T-helper 2 cell (primary cell): Measurements from ENCODE around the gene CD300LD.
"Not testable (repeated sequence)": the region's sequence is repeated elsewhere in the genome, so short reads cannot be mapped to it uniquely, and the experiment has no call there.

Experiments
- DNase-seq, 5 experiments: peaks; one replicate each; pipeline versions ENCODE4 v3.0.0 to v3.0.0-alpha.2; 2012 to 2022

The CD300LD gene

DNA sequence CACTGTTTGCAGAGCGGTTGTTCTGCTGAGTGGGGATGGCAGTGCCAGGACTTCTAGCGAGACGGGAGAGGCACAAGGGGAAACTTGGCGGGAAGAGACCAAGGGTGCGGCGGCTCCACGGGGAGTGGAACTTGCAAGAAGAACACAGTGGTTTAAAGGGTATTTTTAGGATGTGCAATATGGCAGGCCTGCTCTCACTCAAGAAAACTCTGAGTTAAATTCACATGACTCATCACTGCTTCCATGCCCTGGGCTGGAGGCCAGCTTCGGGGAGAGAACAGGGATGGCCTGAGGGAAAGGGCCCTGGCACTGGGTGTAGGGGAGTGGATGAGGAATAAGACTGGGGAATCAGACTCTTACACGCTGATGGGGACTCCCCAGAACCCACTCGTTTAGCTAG lies 13.3 kb upstream of the CD300LD start:
- no peak for DNase-seq

DNA sequence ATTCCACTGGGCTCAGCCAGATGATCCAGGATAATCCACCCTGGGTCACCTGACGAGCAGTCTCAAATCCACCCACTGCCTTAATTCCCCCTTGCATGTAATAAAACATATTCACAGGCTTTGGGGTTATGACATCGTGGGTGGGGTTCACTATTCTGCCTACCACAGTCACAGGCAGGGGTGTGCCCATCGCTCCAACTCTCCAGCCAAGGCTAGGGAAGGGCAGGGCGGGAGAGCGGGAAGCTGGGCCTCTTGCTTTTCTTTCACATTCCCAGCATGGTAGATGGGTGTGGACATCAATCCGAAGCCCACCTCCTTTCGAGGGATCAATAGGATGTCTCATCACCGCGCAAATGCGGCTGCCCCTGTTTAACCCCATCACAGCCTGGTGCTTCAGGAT lies 12.7 kb upstream of the CD300LD start:
- DNase-seq, result no peak

DNA sequence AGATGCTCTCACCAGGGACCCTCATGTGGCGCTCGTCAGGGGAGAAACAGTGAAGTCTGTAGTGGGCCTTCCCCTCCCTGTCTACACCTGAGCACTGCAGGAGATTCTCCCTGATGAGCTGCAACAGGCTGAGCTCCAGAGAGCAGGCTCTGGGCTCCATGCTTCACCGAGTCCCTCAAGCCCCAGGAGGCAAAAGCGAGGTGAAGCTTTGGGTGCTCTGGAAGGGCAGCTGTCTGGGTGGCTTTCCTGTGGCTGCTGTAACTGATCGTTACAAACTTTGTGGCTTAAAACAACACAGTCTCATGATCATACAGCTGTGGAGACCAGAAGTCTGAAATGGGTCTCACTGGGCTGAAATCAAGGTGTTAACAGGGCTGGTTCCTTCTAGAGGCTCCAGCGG lies 12.1 kb upstream of the CD300LD start:
- DNase-seq, result no peak

DNA sequence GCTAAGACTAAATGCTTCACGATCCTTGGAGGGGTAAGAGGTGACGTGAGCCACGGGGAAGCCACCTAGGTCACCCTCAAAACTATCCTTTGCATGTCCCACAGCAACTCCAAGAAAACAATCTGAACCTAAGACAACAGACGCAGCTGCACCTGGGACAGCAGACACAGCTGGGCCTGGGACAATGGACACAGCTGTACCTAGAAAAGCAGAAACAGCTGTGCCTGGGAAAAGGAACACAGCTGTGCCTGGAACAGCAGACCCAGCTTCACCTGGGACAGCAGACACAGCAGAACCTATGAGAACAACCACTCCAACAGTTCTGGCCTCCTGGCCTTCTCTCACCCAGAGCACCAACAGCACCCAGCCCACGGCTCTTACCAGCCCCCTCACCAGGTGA lies 11.7 kb upstream of the CD300LD start:
- DNase-seq, result no peak

DNA sequence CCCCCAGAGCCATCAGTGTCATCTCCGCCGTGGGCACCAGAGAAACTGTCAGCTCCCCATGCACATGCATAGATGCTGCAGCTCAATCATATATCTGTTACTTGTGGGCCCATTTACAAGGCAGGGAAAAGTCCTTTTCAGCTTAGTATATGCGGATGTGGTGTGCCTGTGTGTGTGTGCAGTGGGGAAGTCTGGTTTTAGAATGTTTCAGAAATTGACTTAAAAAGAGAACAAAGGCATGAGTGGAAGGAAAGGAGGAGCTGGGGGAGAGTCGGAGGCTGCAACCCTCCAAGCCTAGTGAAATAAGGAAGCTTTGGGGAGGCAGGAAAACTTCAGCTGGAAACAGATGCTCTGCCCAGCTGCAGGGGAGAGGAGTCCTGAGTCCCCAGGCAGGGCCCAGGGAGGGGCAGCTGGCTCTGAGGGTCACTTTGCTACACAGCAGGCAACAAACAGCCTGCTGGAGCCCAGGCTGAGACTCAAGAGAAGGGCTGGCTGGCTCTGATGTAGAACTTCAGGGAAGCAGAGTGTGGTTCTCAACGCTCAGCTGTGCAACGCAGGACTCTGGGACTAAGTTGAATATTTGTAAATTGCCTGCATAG lies 11.1 kb upstream of the CD300LD start:
- DNase-seq, result peak in 1 of 5 experiments; percentile 26

DNA sequence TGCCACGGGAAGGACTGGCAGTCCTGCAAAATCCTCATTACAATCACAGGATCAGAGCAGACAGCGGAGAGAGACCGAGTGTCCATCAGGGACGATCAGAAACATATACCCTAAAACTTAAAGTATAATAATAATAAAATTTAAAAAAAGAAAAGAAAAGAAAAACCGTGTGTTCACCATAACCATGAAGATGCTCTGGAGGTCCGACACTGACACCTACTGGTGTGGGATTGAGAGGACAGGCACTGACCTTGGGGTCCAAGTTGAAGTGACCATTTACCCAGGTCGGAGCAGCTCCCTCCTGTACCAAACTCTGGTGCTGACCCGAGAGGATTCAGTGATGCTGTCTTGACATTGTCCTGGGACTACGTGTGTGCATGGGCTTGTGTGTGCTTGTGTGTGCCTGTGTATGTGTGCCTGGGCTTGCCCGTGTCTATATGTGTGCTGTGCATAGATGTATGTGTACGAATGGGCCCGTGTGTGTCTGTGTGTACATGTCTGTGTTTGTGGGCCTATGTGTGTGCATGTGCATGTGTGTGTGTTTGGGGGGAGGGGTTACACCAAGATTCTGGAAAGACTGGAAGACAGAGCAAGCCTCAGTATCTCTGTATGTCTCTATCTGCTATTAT lies 10.0 kb upstream of the CD300LD start:
- DNase-seq, result peak in 1 of 5 experiments; percentile 16

DNA sequence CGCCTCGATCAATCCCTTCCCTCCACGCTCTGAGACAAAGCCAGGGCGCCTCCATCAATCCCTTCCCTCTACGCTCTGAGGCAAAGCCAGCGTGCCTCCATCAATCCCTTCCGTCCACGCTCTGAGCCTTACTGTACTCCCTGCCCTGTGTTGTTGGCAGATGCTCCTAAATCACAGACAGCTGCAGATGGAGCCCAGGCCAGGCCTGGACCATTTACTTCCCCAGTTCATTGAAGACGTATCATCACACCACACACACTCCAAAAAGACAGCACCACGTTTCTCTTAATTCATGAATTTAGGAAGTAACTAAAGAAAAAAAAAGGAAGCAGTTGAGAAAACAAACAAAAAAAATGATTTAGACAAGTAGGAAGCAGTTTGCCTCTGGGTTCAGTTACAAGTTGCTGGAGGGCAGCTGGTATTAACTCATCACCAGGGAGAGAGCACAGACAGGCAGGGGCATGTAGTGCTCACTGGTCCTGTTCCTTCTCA lies 7.4 kb upstream of the CD300LD start:
- no peak for DNase-seq

DNA sequence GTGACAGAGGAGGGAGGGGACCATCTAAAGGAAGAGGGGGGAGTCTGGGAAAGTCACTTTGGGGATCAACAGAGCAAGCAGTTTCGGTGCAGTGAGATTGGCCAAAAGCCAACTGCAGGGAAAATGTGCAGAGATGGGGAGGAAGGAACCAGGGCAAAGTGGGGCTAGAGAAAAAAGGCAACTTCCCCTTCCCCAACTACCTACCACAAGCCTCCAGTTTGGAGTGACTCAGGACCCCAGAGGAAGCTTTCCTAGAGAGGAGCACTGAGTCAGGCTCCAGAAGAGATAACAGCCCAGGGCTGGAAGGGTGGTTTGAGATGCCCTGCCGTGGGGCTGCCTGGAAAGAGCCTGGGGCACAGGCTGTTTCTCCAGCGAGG lies 6.9 kb upstream of the CD300LD start:
- DNase-seq, result no peak

DNA sequence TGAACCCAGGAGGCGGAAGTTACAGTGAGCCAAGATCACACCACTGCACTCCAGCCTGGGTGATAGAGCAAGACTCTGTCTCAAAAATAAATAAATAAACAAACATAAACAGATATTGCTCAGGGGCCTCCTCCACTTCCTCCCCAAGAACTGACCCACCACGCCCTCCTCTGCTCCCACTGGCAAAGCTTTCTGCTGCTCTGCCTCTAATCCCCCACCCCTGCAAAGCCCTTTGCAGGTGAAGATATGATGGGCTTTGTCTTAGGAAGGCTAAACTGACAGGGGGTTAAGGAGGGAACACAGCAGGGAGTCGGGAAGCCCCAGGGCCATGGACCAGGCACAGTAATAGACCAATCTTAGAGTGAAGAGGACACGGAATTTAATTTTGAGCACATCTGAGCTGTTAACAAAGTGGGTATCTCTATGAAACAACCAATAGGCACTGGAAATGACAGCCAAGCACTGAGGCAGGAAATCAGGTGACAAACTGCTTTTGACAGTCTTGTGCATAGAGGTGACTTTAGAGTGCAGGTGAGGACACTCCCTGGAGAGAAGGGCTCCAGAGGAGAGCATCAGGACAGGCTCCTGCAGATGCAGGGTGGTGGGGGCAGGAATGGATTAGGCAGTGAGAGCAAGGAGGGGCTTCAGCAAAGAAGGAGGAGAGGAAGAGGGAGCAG lies 6.4 kb upstream of the CD300LD start:
- no peak for DNase-seq

DNA sequence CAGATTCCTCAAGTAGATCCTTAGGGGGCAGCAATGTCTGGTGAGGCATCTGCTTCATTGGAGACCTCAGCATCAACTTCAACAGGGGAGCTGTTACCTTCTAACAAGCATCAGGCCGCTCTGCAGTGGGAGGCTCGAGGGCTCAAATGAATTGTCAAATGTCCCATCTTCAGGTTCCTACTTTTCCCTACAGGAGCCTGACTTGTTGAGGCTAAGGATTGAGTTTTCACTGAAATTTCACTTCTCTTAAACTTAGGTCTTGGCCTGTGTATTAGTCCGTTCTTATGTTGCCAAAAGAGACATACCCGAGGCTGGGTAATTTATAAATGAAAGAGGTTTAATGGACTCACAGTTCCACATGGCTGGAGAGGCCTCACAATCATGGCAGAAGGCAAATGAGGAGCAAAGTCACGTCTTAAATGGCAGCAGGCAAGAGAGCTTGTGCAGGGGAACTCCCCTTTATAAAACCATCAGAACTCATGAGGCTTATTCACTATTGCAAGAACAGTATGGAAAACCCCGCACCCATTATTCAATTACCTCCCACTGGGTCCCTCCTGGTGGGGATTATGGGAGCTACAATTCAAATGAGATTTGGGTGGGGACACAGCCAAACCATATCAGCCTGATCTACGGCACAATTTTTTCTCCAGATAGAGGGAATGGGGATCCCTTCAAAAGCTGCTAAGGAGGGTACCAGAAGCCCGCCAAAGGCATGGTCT lies 5.1 kb upstream of the CD300LD start:
- DNase-seq, result no peak

DNA sequence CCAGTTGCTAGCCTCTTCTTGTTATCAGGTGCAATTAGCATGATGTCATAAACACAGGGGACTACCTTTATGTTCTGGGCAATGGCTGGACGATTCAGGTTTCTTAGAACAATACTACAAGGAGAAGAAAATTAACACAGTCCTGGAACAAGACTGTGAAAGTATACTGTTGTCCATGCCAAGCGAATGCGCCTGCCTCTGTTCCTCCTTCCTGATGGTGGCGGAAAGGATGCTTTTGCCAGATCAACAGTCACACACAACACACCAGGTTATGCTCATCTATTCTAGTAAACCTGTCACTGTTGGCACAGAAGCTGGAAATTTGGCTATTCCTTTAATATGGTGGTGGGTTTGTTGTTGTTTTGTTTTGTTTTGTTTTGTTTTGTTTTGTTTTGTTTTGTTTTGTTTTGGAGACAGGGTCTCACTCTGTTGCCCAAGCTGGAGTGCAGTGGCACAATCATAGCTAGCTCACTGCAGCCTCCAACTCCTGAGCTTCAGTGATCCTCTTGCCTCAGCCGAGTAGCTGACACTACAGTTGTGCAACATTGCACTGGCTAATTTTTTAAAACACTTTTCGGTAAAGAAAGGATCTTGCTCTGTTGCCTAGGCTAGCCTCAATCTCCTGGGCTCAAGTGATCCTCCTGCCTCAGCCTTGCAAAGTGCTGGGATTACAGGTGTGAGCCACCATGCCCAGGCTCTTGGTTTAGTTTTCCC lies 3.1 kb upstream of the CD300LD start:
- no peak for DNase-seq

DNA sequence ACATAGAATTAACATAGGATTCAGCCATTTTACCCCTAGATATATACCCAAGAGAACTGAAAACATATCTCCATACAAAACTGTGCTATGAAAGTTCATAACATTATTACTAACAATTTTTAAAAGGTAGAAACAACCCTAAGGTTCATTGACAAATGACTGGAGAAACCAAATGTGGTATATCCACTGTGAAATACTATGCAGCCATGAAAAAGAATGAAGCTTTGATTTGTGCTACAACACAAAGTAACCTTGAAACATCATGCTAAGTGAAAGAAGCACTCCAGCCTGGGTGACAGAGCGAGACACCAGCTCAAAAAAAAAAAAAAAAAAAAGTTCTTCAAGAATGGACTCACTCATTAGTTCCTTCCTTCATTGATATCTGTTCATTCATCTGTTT lies 580 bp downstream of the CD300LD start:
- no peak for DNase-seq

DNA sequence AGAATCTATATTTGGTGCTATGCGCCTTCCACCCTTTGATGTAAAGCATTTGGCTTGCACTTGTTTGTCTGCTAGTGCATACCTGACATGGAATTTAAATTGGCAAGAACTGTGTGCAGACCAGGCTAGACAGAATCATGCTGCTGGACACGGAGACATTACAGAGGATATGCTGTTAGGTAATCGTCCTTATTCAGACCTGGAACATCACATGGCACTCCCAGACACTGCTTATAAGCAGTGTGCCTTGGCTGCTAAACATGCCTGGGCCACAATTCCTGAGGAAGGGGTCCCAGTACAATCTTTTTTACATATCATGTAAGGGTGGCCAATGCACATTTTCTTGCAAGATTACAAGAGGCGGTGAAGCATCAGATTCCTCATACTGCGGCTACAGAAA lies 6.4 kb downstream of the CD300LD start:
- no peak for DNase-seq

DNA sequence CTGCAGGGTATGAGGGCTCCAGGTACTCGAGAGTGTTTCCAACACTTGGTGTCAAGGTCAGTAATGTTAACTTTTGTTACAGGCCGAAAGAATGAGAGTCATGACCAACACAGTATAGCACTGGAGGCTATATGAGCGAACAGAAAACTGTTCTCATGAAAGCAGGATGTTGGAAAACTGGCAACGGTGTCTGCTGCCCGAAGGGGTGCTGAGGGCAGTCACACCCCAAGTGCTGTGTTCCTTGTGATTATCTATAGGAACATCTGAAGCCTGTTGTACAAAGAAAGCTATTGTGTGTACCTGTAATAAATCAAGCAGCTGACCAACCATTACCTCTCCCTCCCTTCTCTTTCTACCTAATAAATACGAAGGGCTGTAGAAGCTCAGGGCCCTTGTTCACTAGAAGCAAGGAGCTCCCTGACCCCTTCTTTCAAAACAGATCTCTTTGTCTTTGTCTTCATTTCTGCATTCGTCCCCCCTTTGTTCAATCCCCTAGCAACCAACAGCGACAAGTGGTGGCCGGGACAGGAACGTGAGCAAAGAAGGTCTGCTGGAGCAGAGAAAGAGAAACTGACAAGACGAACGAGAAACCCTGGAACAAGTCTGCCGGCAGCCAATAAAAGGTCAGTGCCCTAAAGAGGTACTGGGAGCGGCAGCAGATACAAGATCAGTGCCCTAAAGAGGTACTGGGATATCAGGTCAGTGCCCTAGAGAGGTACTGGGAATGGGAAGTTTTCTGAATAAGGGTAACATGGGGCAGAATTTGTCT lies 7.6 kb downstream of the CD300LD start:
- DNase-seq, result no peak

DNA sequence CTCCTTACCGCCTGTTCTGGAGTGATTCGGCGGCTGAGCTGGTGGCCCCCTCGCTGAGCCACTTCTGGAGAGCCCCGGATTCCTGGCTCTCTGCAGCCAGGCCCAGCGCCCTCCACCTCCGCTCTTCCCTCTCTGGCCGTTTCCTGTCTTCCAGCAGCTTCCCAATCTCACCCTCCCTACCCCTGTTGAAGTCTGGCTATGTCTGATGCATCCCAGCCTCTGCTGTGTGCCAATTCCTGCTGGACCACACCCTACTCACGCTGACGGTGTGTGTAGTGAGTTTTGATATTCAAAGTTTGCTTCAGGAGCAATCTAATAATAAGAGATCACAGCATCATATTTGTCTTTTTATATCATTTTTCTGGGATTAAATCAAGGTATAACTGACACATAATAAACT lies 9.4 kb downstream of the CD300LD start:
- DNase-seq, result no peak

DNA sequence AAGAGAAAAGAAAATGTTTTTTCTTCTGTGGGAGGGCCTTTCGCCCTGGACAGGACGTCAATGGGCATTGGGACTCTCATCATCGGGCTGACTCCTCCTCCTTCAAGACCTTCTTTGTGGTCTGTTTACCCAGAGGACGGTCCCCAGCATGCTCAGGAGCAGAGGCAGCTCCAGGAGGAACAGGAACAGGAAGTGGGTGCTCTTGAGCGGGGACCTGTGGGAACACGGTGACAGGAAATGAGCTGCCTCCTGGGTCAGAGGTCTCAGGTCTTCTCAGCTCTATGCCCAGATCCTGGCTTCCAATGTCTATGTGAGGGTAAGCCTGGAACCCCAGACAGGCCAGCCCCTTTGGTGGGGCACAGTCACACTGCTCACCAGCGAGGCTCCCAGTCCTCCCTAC lies 12.2 kb downstream of the CD300LD start:
- DNase-seq, result no peak

DNA sequence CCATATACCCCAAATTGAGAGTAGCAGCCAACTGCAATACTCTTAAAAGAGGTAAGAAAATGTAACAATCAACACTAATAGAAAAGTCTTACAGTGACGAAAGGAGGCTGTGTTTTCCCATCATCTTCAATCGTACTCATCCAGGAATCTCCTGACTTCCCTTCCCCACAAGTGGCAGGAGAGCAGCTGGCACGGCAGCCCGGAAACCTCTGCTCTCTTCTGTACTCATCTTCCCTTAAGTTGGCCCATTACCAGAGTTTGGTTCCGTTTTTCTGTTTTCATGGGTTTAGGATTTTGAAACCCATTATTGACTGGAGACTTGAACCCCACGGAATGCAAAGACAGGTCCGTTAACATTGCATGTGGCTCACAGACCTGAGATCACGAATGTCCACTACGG lies 13.1 kb downstream of the CD300LD start:
- DNase-seq, result no peak

DNA sequence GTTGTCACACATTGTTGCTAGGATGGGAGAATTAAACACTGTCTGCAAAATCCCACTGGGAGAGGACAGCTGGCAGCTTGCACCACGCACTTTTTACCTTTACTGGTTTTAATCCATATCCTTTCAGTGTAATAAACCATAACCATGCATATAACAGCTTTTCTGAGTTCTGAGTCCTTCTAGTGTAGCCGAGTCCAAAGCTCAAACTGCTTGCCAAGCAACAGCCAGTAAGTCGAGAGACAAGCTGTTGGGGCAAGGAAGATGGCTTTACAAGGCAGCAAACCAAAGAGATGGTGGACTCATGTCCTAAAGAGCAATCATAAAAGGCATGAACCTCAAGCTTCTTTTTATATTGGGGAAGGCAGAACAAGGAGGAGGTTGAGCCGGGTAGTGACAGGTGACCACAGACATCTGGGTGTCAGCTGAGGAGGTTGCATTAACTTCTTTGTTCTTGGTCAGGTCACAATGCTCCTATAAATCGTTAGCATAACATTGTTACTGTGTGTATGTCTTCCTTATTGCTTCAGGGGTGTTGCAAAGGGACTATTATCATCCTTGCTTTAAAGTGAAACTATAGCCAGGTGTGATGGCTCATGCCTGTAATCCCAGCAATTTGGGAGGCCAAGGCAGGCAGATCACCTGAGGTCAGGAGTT lies 17.5 kb downstream of the CD300LD start:
- no peak for DNase-seq

DNA sequence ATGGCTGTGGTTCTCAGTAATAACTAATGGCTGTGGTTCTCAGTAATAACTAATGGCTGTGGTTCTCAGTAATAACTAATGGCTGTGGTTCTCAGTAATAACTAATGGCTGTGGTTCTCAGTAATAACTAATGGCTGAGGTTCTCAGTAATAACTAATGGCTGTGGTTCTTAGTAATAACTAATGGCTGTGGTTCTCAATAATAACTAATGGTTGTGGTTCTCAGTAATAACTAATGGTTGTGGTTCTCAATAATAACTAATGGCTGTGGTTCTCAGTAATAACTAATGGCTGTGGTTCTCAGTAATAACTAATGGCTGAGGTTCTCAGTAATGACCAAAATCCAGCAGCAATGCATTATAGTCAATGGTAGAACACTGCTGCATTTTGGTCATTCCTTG lies 18.4 kb downstream of the CD300LD start:
- DNase-seq, result not testable (repeated sequence)

DNA sequence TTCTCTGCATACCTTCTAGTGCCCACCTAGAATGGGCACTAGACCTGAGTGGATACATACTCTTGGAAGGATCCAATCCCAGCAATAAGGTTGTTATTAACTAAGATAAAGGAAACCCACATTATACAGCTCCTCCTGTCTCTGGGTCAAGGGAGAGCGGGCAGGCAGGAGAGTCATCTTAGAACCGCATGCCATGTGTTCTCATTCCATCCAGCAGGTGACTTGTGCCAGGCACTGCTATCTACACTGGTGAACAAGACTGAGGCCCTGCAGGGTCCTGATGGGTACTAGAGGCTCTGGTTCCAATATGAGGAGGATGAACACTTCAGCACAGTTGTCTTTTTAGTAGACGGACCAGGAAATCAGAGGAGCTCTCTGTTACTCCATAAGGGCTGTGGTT lies 18.9 kb downstream of the CD300LD start:
- DNase-seq, result no peak

DNA sequence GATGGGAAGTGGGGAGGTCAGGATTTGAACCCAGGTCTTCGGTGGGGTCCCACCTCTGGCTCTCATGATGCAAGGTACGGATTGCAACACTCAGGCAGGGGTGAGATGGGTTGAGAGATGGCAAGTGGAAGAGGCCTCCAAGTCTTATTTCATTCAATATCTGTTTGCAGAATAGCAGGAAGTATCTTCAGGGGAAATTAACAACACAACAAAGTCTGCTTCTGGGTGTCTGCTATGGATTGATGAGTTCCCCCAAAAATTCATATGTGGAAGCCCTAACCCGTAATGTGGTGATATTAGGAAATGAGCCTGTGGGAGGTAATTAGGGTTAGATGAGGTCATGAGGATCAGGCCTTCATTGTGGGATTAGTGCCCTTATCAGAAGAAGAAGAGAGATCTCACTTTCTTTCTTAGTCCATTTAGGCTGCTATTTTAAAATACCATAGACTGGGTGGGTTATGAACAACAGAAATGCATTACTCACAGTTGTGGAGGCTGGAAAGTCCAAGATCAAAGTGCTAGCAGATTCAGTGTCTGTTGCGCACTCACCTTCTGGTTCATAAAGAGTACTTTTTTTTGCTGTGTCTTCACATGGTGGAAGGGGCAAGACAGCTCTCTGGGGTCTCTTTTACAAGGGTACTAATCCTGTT lies 20.3 kb downstream of the CD300LD start:
- DNase-seq, result no peak
